NCI-H1105 (cell line): ENCODE data around the gene ZNF431.
"Not testable (repeated sequence)": the region's sequence is repeated elsewhere in the genome, so short reads cannot be mapped to it uniquely, and the experiment has no call there.

Experiments
- DNase-seq: peaks from one replicate; lab custom pipeline; 2025; lab: John Stamatoyannopoulos, UW

Gene ZNF431

GRCh38 chr19:21141787-21142464, at the start of gene ZNF431:
TSS of gene ZNF431 (plus strand) at chr19:21142040. CDS start at chr19:21142184, 144 bp downstream.
- peak; percentile 92 for DNase-seq

GRCh38 chr19:21092109-21092508, 49.7 kb upstream of the ZNF431 start:
- DNase-seq: no peak

- DNase-seq: no peak
Measured at GRCh38 chr19:21094347-21095025, 47.4 kb upstream of the ZNF431 start.

- DNase-seq: no peak
Measured at GRCh38 chr19:21098291-21098690, 43.5 kb upstream of the ZNF431 start.

DNA sequence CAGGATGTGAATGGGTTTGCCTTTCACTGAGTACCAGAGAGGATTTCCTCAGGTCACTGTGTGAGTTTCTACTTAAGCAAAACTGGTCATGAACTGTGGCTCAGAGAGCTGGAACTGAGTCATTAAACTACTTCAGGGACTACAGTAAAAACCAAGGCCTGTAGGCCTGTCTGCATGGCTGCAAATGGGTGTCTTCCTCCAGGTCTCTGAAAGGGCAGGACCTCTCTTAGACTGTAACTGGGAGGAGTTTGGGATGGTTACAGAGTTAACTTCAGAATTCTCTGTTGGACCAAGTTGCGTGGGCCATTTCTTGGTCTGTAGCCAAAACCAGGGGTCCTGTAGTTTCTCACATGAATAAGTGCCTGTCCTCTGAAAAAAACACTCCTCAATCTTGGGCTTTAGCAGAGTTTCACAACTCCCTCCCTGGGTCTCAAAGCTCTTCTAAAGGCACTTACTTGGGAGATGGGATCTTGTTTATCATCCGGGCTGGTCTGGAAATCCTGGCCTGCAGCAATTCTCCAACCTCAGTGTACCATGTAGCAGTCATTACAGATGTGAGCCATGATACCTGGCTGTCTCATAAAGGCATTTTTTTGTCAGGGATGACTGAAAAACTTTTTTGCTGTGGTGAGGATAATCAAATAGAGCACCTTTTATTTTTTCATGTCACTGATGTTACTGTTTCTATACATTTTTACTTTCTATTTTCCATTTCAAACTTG, 40.2 kb upstream of the ZNF431 start:
- DNase-seq: no peak

GRCh38 chr19:21109116-21109515, 32.7 kb upstream of the ZNF431 start:
- DNase-seq: no peak

- no peak for DNase-seq
Measured at GRCh38 chr19:21110183-21110582, 31.7 kb upstream of the ZNF431 start.

GRCh38 chr19:21115430-21115829, 26.4 kb upstream of the ZNF431 start:
- DNase-seq: no peak

GRCh38 chr19:21117041-21117907, 24.6 kb upstream of the ZNF431 start:
- no peak for DNase-seq

GRCh38 chr19:21126078-21126477, 15.8 kb upstream of the ZNF431 start:
- no peak for DNase-seq

- no peak for DNase-seq
Measured at GRCh38 chr19:21127001-21127400, 14.8 kb upstream of the ZNF431 start.

DNA sequence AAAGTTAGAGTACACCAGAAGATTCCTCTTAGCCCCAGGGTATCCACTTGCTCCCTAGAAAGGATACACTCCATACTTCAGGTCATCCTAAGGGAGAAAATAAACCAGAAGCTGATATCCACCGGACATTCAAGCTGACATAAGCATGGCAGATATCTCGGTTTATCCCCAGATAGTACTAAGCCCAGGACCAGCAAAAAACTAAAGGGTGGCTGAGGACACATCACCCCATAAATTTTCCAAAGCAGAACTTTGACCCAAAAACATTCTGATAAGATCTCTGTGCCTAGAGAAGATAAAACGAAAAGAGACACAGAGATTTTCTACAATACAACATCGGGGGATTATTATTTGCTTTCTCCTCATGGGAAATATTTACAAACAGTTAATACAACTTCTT, 13.9 kb upstream of the ZNF431 start:
- DNase-seq: no peak

GRCh38 chr19:21128901-21129698, 12.7 kb upstream of the ZNF431 start:
- no peak for DNase-seq

GRCh38 chr19:21130097-21130775, 11.6 kb upstream of the ZNF431 start:
- DNase-seq: no peak

DNA sequence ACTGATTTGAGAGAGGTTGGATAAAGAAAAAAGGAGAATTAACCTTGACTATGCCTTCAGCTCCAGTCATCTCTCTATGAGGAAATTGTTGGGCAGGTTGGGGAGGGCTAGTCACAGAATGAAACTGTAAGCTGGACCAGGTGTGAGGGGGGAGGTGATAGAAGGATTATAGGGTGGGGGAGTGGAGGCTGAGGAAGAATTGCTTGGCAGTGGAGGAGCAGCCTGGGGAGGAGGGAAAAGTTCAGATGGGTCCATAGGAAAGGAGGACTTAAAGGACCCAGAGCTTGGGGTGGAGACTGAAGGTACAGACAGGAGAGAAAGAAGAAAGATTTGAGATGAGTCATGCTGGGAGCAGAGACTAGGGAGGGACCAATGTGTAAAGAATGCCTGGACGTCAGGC, 8.2 kb upstream of the ZNF431 start:
- no peak for DNase-seq

- no peak for DNase-seq
Measured at GRCh38 chr19:21134934-21135366, 6.9 kb upstream of the ZNF431 start.

GRCh38 chr19:21135433-21135832, 6.4 kb upstream of the ZNF431 start:
- no peak for DNase-seq

DNA sequence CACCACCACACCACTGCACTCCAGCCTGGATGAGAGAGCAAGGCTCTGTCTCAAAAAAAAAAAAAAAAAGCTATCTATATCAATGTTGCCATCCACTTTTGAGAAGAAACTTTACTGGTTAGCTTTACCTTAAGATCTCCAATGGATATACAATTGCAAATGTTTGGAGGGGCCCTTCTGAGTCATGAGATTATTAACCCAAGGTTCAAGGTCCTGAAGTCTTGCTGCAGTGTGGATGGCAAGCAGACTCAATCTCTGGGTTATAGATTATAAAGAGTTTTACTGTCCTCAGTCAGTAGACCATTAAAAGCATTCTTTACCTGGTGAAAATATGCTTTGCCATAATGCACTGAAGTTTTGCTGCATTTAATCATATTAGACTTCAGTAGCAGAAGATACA, 3.7 kb upstream of the ZNF431 start:
- no peak for DNase-seq

DNA sequence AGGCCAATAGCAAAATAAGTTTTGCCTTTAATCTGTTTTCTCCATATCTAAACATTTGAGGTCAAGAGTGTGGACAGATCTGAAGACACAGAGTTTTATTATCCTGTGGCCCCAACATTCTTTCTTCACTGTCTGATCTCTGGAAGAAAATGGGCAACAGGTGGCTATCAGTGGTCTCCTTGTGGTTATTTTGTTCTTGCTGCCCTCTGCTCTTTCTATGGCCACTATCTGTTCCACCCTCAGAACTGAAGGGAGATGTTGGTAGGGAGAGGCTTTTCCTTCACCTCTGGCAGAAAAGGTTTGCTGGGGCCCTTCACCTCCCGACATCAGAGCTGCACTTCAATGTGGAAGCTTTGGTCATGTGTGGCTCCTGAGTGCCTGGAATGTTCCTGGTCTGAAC, 834 bp upstream of the ZNF431 start:
- DNase-seq: not testable (repeated sequence)

- no peak for DNase-seq
Measured at GRCh38 chr19:21143428-21143827, 1.6 kb downstream of the ZNF431 start.

- DNase-seq: no peak
Measured at GRCh38 chr19:21143854-21144253, 2.0 kb downstream of the ZNF431 start.
